ENCODE results near the gene FRMD1.

Gene FRMD1

GRCh38 chr6:168040856-168041496 lies 38.0 kb downstream of the FRMD1 start:
- no peak for DNase-seq

DNA sequence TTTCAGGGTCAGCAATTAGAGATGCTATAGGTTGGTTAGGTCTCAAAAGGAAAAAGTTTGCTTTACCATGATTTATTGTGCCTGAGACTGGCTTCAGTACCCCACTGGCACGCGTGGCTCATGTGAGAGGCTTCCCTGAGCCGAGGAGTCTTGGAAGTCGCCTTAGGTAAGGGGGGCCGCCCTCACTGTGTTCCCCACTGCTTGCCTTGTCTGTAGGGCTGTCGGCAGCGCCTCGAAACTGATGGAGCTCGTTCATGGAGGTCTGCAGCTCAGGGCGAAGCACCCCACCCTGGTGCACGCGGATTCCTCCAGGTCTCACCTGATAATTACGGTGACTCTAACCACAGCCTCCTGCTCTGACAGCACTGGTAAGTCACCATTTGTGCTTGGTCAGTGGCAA lies 39.2 kb downstream of the FRMD1 start:
- peak; percentile 21 for DNase-seq

DNA sequence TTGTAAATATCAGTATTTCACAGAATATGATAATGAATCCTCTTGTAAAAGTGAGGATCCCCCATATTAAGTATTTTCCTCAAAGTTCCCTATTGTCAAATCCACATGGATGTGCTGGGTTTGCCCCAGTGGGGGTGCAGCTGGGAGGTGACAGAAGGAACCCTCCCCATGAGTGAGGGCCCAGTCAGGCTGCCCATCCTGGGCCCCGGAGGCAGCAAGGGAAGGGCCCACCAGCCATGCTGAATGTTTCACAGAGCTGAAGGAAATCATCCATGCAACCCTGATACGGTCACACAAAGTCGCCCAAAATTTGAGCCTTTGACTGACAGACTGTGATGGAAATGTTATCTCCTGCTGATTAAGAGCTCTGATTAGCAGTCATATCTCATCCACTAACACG lies 39.7 kb downstream of the FRMD1 start:
- DNase-seq, result no peak

DNA sequence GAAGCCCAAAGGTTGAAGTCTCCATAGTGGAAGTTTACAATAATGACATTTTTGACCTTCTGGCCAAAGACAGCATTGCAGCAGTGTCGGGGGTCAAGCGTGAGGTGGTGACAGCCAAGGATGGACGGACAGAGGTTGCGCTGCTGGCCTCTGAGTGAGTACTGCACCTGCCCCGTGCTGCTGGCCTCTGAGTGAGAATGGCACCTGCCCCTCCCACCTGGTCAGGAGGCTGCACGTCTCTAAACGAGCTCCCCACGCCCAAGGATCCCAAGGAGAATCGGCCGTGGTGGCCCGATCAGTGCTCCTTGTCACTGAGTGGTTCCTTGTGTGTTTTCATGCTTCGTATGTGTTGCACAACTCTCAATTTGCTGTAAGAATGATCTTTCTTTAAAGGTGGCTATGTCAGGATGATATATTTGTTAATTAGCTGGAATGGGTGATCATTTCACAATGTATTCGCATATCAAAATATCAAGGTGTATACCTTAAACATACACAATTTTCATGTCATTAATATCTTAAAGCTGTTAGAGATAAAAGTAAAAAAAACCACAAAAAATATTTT lies 40.4 kb downstream of the FRMD1 start:
- no peak for DNase-seq

DNA sequence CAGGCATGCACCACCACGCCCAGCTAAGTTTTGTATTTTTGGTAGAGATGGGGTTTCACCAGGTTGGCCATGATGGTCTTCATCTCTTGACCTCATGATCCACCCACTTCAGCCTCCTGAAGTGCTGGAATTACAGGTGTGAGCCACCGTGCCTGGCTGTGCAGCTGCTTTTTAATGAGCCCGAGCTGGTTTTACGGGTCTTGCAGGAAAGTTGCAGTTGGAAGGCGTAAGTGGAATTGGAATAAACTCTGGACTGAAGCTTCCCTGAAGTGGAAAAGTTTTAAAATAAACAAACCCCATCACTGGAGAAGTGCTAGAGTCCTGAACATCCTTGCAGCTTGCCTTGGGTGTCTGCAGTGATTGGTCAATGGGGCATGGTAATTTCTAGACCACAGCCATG lies 41.2 kb downstream of the FRMD1 start:
- DNase-seq, result peak; percentile 18

GRCh38 chr6:168037242-168037641 lies 41.8 kb downstream of the FRMD1 start:
- DNase-seq, result no peak

GRCh38 chr6:168035661-168036545 lies 43.1 kb downstream of the FRMD1 start:
- peak; percentile 73 for DNase-seq

GRCh38 chr6:168035098-168035660 lies 43.8 kb downstream of the FRMD1 start:
- peak; percentile 88 for DNase-seq

GRCh38 chr6:168034537-168034936 lies 44.5 kb downstream of the FRMD1 start:
- no peak for DNase-seq

GRCh38 chr6:168033791-168034190 lies 45.2 kb downstream of the FRMD1 start:
- no peak for DNase-seq

GRCh38 chr6:168032005-168032760 lies 46.8 kb downstream of the FRMD1 start:
- DNase-seq, result no peak

GRCh38 chr6:168031411-168031971 lies 47.5 kb downstream of the FRMD1 start:
- DNase-seq, result no peak

GRCh38 chr6:168030908-168031307 lies 48.1 kb downstream of the FRMD1 start:
- DNase-seq, result no peak

- no peak for DNase-seq
These were observed 48.7 kb downstream of the FRMD1 start for GRCh38 chr6:168030218-168030746.

DNA sequence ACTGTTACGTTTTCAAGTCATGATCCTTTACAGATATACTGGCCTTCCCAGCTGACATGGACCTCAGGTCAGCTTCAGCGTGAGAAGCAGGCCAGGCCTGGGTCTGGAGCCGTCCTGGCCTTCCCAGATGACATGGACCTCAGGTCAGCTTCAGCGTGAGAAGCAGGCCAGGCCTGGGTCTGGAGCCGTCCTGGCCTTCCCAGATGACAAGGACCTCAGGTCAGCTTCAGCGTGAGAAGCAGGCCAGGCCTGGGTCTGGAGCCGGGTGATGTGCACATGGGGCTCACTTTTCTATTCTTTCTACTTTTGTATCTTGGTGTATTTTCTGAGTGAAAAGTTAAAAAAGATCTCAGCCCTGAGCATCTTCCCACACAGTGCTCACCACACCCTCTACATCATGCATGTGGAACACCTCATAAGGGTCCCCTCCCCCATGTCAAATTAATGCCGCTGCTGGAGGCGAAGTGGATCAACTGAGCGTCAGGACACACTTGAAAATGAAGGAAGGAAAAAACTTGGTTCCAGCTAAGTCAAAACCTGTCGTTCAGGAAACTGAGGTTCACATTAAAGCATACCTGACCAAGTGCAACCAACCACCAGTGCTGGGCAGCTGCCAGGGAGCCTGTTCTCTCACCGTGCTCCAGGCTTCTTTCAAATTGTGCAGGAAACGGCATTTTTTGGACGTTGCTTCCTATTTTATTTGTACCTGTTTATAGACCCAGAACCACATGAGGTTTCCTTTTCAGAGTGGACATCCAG lies 49.4 kb downstream of the FRMD1 start:
- no peak for DNase-seq

DNA sequence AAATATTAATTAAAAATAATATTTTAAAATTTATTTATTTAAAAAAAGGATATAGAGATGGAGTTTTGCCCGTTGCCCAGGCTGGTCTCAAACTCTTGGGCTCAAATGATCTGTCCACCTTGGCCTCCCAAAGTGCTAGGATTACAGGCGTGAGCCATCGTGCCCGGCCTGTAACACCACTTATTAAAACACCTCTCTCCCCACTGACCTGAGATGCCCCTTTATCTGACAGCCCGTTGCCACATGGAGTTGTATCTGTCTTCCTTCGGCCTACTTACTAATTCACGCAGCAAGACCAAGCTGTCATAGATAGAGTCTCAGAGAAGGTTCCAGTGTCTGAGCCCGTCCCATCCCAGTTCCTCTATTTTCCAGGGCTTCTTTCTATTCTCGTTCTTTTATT lies 50.8 kb downstream of the FRMD1 start:
- DNase-seq, result no peak

DNA sequence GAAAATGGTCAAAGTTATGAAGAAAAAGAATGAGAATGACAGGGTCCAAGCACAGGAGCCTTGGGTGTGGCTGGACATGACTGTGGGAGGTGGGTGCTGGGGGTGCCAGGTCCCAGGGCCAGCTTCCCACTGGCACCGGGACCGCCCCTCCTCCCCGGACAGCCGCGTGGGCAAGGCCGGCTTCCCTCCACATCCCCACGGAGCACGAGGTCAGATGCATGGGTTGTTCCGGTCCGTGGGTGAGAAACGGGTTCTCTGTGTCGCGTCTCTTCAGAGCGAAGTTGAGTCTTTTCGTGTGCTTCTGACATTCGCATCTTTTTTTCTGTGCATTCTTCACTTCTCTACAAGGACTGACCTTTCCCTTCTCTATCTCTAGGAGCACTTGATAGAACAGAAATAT lies 51.5 kb downstream of the FRMD1 start:
- DNase-seq, result no peak

- no peak for DNase-seq
These were observed 52.1 kb downstream of the FRMD1 start for GRCh38 chr6:168026925-168027324.

DNA sequence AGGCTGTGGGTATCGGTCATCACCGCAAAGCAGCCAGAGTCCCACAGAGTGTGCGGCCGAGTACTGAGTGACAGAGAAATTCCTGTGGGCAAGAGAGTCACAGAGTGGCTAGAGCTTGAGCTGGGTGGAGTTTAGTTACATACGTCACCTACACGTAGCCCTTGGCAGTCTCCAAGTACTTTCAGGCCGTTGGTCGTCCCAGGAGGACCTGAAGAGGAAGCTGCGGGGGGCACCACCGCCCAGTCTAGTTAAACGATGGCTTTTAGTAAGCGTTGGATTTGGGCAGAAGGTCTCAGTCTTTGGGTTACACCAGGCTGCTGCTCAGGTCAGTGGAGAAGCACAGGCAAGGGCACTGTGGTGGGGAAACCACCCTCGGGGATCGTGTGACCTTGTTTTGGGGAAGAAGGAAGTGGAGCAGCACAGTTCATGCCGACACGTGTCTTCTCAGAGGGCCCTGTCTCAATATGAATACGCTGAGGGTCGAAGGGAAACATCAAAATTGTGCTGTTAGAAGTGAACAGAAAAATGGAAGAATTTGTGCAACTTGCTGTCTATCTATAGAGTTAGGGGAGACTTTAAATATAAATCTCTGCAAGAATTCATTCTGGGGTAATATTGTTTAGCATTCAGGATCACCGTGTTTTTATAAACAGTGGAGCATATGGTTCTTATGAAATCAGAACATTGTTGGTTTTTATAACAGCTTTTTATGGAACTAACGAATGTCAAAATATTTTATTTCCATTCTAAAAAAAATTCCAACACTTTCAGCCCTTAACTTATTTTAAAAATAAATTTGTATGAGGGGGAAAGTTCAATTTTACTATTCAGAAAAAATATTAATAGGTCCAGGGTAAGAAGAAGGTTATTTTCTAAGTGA lies 52.9 kb downstream of the FRMD1 start:
- DNase-seq, result no peak

DNA sequence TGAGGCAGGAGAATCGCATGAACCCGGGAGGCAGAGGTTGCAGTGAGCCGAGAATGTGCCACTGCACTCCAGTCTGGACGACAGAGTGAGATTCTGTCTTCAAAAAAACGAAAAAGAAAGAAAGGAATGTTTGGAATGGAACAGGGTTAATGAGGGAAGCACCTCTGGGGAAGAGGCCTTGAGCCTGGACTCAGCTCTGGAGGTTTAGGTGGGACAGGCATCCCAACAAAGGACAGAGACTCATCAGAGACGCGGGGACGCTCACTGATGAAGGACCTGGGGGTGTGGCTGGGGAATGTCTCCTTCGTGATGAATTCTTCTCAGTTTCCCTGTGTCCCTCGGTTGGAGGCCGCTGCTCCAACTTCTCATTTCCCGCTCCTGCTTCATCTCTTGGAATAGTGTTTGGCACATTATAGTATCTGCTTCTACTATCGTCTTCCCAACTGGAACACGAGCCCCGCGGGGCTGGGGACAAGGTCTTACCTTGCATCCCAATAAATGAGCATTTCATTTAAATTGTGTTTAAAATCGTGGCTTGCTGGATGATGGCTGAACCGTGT lies 54.0 kb downstream of the FRMD1 start:
- DNase-seq, result no peak
